HCT116 (cell line): ENCODE measurements around the gene LDHAL6B. TPM values are rescaled to one million over a fixed set of nuclear protein-coding genes. Genes with fewer than 3 reads are reported as not detected.

Experiments used
- ATAC-seq: fragments of 200-7000 bp; cut with Tn5 transposase; 2 replicates; pipeline ENCODE4 v1.9.1; 2020; ENCODE audit warnings: mild to moderate bottlenecking, moderate library complexity
- BruUV-seq: library from RNA; stranded (reverse); fragments of 400-500 nt; replicated peaks from 2 replicates; lab custom pipeline; 2021; lab: Mats Ljungman, UMichigan
- CTCF ChIA-PET: fragments of 300-600 bp; sonication (Branson Sonifier 250); formaldehyde crosslinking; loops from one replicate; lab custom pipeline; 2021; ENCODE audit warnings: antibody characterized with exemption; lab: Charles Lee
- POLR2A ChIA-PET: fragments of 300-600, 350-600 bp; sonication (Branson Sonifier 250); formaldehyde crosslinking; loops from one replicate; lab custom pipeline; 2021; ENCODE audit warnings: antibody characterized with exemption; lab: Charles Lee
- RAD21 ChIA-PET, 2 experiments: fragments of 300-600 bp; sonication (Branson Sonifier 250); formaldehyde crosslinking; loops; one replicate each; lab custom pipeline; 2023; ENCODE audit warnings: low total read pairs in 2 of 2; ENCODE audit not compliant: uncharacterized antibody in 2 of 2, unreplicated experiment in 2 of 2, low non-redundant PET in 1 of 2; lab: Charles Lee
- DNase-seq: peaks from one replicate; pipeline ENCODE4 v3.0.0-alpha.2; 2010; ENCODE audit warnings: low read depth, low spot score
- H2AFZ ChIP-seq: fragments of 200-600 bp; shearing (Covaris generic), sonication (generic); 2 replicates; pipeline ENCODE4 v1.6.1; 2017; ENCODE audit warnings: low read depth, mixed run types, mixed read lengths, antibody characterized with exemption, low read length; ENCODE audit not compliant: poor library complexity, severe bottlenecking
- H3K27ac ChIP-seq: 2 replicates; pipeline ENCODE4 v1.5.1; 2012; ENCODE audit warnings: low read depth, low read length
- H3K27me3 ChIP-seq: fragments of 200-600 bp; sonication (generic); 2 replicates; pipeline ENCODE4 v1.6.1; 2016; ENCODE audit warnings: mixed run types, low read length, mixed read lengths; ENCODE audit not compliant: insufficient read depth
- H3K36me3 ChIP-seq, 2 experiments: fragments of 200-500 bp in 1 of 2; fragments of 200-600 bp in 1 of 2; sonication (Bioruptor generic) in 1 of 2; sonication (generic) in 1 of 2; 2 replicates each; pipeline versions ENCODE4 v1.5.1 to v1.6.1; 2014 to 2016; ENCODE audit warnings: low read length in 2 of 2, inconsistent platforms in 1 of 2, mixed read lengths in 1 of 2, mixed run types in 1 of 2; ENCODE audit not compliant: insufficient read depth in 2 of 2, control insufficient read depth in 1 of 2
- H3K4me1 ChIP-seq, 2 experiments: fragments of 200-600 bp in 1 of 2; sonication (generic) in 1 of 2; 2 replicates each; pipeline versions ENCODE4 v1.5.1 to v1.6.1; 2012 to 2017; ENCODE audit warnings: low read length in 2 of 2, inconsistent platforms in 1 of 2, mild to moderate bottlenecking in 1 of 2, mixed read lengths in 1 of 2, mixed run types in 1 of 2, moderate library complexity in 1 of 2; ENCODE audit not compliant: insufficient read depth in 2 of 2, control insufficient read depth in 1 of 2
- H3K4me2 ChIP-seq: fragments of 200-600 bp; sonication (generic); 2 replicates; pipeline ENCODE4 v1.6.1; 2017; ENCODE audit warnings: mixed run types, low read length, mixed read lengths
- H3K4me3 ChIP-seq, 2 experiments: fragments of 200-600 bp in 1 of 2; sonication (generic) in 1 of 2; replicated peaks in 1 of 2; 2 replicates each; pipeline ENCODE4 v1.5.1; 2011 to 2016; ENCODE audit warnings: low read length in 2 of 2, control low read depth in 1 of 2, low read depth in 1 of 2, mild to moderate bottlenecking in 1 of 2, mixed read lengths in 1 of 2, mixed run types in 1 of 2
- H3K79me2 ChIP-seq: fragments of 200-600 bp; sonication (generic); 2 replicates; pipeline ENCODE4 v1.6.1; 2017; ENCODE audit warnings: mild to moderate bottlenecking, mixed run types, low read length, moderate library complexity, mixed read lengths; ENCODE audit not compliant: insufficient read depth
- H3K9ac ChIP-seq: fragments of 200-600 bp; sonication (generic); 2 replicates; pipeline ENCODE4 v1.6.1; 2016; ENCODE audit warnings: low read length, mixed read lengths
- H3K9me2 ChIP-seq: fragments of 200-600 bp; sonication (generic), shearing (Covaris generic); 2 replicates; pipeline ENCODE4 v1.6.1; 2017; ENCODE audit warnings: mixed run types, mild to moderate bottlenecking, moderate library complexity; ENCODE audit not compliant: insufficient read depth
- H3K9me3 ChIP-seq, 2 experiments: fragments of 200-500 bp in 1 of 2; fragments of 200-600 bp in 1 of 2; sonication (Bioruptor generic) in 1 of 2; sonication (generic) in 1 of 2; 2 replicates each; pipeline ENCODE4 v1.6.1; 2014 to 2017; ENCODE audit warnings: low read length in 2 of 2, mixed read lengths in 2 of 2, inconsistent platforms in 1 of 2, low read depth in 1 of 2, mild to moderate bottlenecking in 1 of 2, mixed run types in 1 of 2, moderate library complexity in 1 of 2; ENCODE audit not compliant: control insufficient read depth in 1 of 2, insufficient read depth in 1 of 2
- H4K20me1 ChIP-seq: fragments of 200-600 bp; sonication (generic), shearing (Covaris generic); 2 replicates; pipeline ENCODE4 v1.6.1; 2017; ENCODE audit warnings: mixed run types, mild to moderate bottlenecking, moderate library complexity; ENCODE audit not compliant: insufficient read depth
- CTCF ChIP-seq, 3 experiments: fragments of 200-600 bp in 1 of 3; sonication (generic) in 1 of 3; IDR thresholded peaks in 2 of 3; conservative IDR thresholded peaks in 1 of 3; 2 replicates each; pipeline ENCODE4 v1.5.1; 2012 to 2017; ENCODE audit warnings: low read depth in 2 of 3, low read length in 2 of 3, antibody characterized with exemption in 1 of 3, borderline replicate concordance in 1 of 3, control low read depth in 1 of 3, mild to moderate bottlenecking in 1 of 3, mixed read lengths in 1 of 3, mixed run types in 1 of 3, moderate library complexity in 1 of 3; ENCODE audit not compliant: insufficient read depth in 1 of 3
- EZH2 ChIP-seq: fragments of 200-600 bp; sonication (generic); IDR thresholded peaks from 2 replicates; pipeline ENCODE4 v1.6.1; 2017; ENCODE audit warnings: antibody characterized with exemption, mixed run types
- REST ChIP-seq: IDR thresholded peaks from 2 replicates; pipeline ENCODE4 v1.6.1; 2012; ENCODE audit warnings: low read depth
- SIN3A ChIP-seq: IDR thresholded peaks from 2 replicates; pipeline ENCODE4 v1.6.1; 2012; ENCODE audit warnings: low read depth
- intact Hi-C: fragments of 100-400 bp; cut with micrococcal nuclease; formaldehyde crosslinking; loops from 2 replicates; pipeline ENCODE4 v1.10.0; 2022
- total RNA-seq: library from RNA; stranded (reverse); gene quantifications from one replicate; pipeline ENCODE4 v1.2.1, GENCODE V29; 2021; ENCODE audit not compliant: unreplicated experiment

Gene LDHAL6B
- total RNA-seq, 1 experiment from 2014 or later, result not detected

GRCh38 chr15:59221511-59222505 lies 15.2 kb downstream of the LDHAL6B start:
- POLR2A ChIA-PET, result no interaction called here
- H3K79me2 ChIP-seq, result no peaks in the 10 kb centered on the region
- no peak overlapping the region for H3K4me2 ChIP-seq
- H3K27me3 ChIP-seq, result no peaks in the 10 kb centered on the region
- no peaks in the 10 kb centered on the region for H3K4me1 ChIP-seq
- no peak for DNase-seq
- RAD21 ChIA-PET, result no interaction called here
- TF ChIP-seq EZH2 (no peak), SIN3A (no peak), REST (no peak), CTCF (IDR thresholded peaks at IDR 0.05 in 2 of 3, conservative IDR thresholded peaks at IDR 0.05 in 1 of 3; ENCODE audit: borderline replicate concordance in 1 of 3, insufficient read depth in 1 of 3, low read depth in 2 of 3, low read length in 2 of 3) (no peak)
- H3K9ac ChIP-seq, result no peak overlapping the region
- H4K20me1 ChIP-seq, result no peaks in the 10 kb centered on the region
- H3K27ac ChIP-seq, result no peak overlapping the region
- intact Hi-C loops, result no loop called here
- H2AFZ ChIP-seq, result no peak overlapping the region
- H3K36me3 ChIP-seq, result peaks cover 7 to 13% of the 10 kb centered on the region in 2 experiments; a peak in 3 of 4 replicates
- BruUV-seq, result no TSS peak
- H3K9me2 ChIP-seq, result no peaks in the 10 kb centered on the region
- no peaks in the 10 kb centered on the region for H3K9me3 ChIP-seq
- CTCF ChIA-PET, result no interaction called here
- no peak overlapping the region for H3K4me3 ChIP-seq
- no peak for ATAC-seq
